ENCODE results near the gene VPS4A.

DNA sequence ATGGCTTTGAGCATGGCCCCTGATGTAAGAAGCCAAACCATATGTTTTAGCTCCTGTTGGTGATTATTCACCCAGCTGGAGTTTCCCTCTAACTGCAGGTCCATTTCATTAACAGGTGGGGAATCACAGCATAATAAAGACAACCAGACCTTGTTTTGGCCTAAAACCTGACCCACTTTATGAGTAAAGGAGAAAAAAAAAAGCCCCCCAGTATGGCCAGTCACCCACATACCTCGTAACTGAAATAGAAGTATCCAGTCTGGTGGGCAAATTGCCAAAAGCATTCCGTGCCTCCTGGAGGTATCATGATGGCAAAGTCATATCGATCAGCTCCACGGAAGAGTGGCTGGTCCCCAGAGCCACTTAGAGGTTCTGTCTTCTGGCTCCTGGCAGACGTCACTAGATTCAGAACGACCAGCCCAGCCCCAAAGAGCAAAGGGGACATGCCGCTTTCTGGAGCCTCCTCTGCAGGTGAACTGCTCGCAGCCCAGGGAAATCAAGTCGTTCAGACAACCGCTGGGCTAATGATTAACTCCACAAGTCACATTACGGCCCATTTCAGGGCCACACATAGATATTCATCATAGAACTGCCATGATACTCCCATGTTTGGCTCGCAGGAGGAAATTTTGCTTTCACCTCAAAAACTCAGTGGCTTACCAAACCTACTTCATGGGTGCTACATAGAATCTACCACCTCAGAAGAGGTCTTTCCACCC, 40.3 kb downstream of the VPS4A start, which contains the start of gene TMED6:
- TF ChIP-seq SUZ12 (IDR thresholded peaks at IDR 0.05; ENCODE audit: extremely low read depth, insufficient read depth, insufficient read length), result no peak
- no peak for TF ChIP-seq YY1 (IDR thresholded peaks at IDR 0.05; ENCODE audit: insufficient read depth, insufficient read length)

Measured in NT2/D1 (cell line).